ENCODE results near the gene CNTNAP4.

Gene CNTNAP4

GRCh38 chr16:76466871-76467270 lies 189.7 kb downstream of the CNTNAP4 start:
- no peaks in the 10 kb centered on the region for H3K27me3 Mint-ChIP-seq
- no peak for DNase-seq

DNA sequence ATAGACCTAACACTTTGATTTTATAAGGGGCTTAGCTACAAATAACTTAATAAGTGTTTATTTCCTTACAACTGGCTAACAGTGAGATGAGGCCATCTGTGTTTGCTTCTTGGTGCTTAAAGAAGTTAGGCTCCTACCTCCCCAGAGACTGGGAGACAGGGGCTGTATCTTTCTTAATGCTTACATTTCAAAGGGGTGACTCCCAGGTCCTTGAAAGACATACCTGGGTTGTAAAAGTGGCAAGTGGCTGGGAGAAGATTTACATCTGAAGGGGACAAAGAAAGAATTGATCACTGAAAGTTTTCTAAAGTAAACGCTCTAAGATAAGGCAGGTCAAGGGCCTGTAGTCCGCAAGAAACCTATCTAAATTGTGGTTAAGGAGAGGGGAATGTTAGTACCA lies 196.8 kb downstream of the CNTNAP4 start:
- Mint-ChIP-seq H3K36me3 (ENCODE audit: low read depth) (no peaks in the 10 kb centered on the region), H3K27me3 (no peaks in the 10 kb centered on the region), H3K9me3 (peaks cover 7% of the 10 kb centered on the region), H3K4me3 (no peak overlapping the region), H3K4me1 (ENCODE audit: low read depth) (no peaks in the 10 kb centered on the region), H3K27ac (no peak overlapping the region)
- no peak for DNase-seq

More at GRCh38 chr16:76466871-76467270, 189.7 kb downstream of the CNTNAP4 start:
- peaks cover 4% of the 10 kb centered on the region for H3K9me3 Mint-ChIP-seq
- H3K27ac Mint-ChIP-seq: no peak overlapping the region
- no peaks in the 10 kb centered on the region for H3K36me3 Mint-ChIP-seq (ENCODE audit: low read depth)
- no peak overlapping the region for H3K4me3 Mint-ChIP-seq
- no peaks in the 10 kb centered on the region for H3K4me1 Mint-ChIP-seq (ENCODE audit: low read depth)

- H3K9me3 Mint-ChIP-seq: peaks cover 6% of the 10 kb centered on the region
- no peak overlapping the region for H3K4me3 Mint-ChIP-seq
- DNase-seq: no peak
- H3K36me3 Mint-ChIP-seq (ENCODE audit: low read depth): no peaks in the 10 kb centered on the region
- H3K27ac Mint-ChIP-seq: no peak overlapping the region
- no peaks in the 10 kb centered on the region for H3K27me3 Mint-ChIP-seq
- no peaks in the 10 kb centered on the region for H3K4me1 Mint-ChIP-seq (ENCODE audit: low read depth)
Observed at GRCh38 chr16:76478105-76478504, 200.9 kb downstream of the CNTNAP4 start.

GRCh38 chr16:76483307-76483909 lies 206.2 kb downstream of the CNTNAP4 start:
- DNase-seq: no peak
- no peak overlapping the region for H3K4me3 Mint-ChIP-seq

DNA sequence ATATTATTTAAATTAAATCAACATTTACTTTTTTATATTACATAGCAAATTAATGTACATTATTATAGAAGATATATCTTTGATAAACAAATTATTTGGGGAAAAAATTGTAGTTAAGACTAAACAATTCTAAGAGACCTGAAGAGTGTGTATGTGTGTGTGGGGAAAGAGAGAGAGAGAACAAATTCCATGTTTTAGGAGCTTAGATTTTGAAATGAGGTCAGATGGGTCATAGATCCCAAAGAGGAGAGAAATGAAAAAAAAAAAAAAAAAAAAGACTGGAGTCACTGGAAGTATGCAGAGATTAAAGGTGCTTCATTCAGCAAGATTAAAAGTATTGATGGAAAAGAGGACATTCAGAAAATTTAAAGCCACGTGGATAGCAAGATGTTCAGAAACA lies 206.8 kb downstream of the CNTNAP4 start:
- peaks cover 6% of the 10 kb centered on the region for H3K9me3 Mint-ChIP-seq
- no peaks in the 10 kb centered on the region for H3K36me3 Mint-ChIP-seq (ENCODE audit: low read depth)
- no peak overlapping the region for H3K27ac Mint-ChIP-seq
- no peak for DNase-seq
- H3K4me1 Mint-ChIP-seq (ENCODE audit: low read depth): no peaks in the 10 kb centered on the region
- no peaks in the 10 kb centered on the region for H3K27me3 Mint-ChIP-seq
- no peak overlapping the region for H3K4me3 Mint-ChIP-seq

More at GRCh38 chr16:76483307-76483909, 206.2 kb downstream of the CNTNAP4 start:
- Mint-ChIP-seq H3K27ac (no peak overlapping the region), H3K4me1 (ENCODE audit: low read depth) (no peaks in the 10 kb centered on the region), H3K9me3 (peaks cover 6% of the 10 kb centered on the region), H3K36me3 (ENCODE audit: low read depth) (no peaks in the 10 kb centered on the region), H3K27me3 (no peaks in the 10 kb centered on the region)

DNA sequence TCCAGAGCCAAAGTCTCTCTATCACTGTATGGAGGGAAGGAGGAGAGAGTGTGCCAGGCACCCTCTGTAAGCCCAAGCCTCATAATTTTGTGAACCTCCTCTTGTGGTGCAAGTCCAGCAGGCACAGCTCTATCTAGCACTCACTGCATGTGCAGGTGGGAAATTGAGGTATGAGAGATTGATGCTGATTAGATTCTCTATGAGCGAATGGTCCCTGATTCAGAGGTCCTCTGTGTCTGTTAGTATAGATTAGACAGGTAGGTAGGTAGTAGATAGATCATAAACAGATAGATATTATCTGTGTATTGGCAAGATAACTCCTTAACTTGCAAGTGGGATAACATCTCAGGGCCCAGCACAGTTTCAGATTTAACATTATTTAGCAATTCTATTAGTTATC lies 209.5 kb downstream of the CNTNAP4 start:
- no peak for DNase-seq
- Mint-ChIP-seq H3K4me3 (no peak overlapping the region), H3K27me3 (no peaks in the 10 kb centered on the region), H3K4me1 (ENCODE audit: low read depth) (no peaks in the 10 kb centered on the region), H3K9me3 (peaks cover 8% of the 10 kb centered on the region), H3K27ac (no peak overlapping the region), H3K36me3 (ENCODE audit: low read depth) (no peaks in the 10 kb centered on the region)

DNA sequence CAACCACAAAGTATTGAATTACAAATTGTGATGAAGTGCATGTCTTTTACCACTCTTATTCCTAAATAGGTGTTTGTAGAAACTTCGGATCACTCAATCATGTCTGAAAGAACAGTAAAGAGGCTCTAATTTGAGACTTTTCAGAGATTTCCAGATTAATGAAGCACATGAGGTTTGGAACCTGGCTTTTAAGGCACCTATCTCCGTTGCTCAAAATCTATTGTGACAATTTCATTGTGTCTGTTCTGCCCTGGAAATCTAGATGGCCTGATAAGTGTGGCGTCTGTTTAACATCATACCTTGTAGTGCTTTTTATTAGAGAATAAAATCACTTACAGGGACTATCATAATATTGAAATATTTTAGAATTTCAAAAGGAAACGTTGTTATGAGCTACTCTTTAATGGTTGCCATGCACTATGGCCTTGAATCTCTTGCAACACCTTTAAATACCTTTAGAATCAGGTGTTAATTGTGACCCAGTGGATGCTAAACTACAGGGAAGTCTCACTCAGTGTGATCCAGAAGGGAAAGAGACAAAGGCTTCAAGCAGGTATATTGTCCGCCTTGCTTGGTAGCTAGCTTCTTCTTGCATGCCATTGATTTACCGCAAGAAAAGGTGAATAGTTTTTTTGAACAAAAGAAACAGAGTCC lies 210.3 kb downstream of the CNTNAP4 start:
- peaks cover 6% of the 10 kb centered on the region for H3K9me3 Mint-ChIP-seq
- DNase-seq: no peak
- H3K4me3 Mint-ChIP-seq: no peak overlapping the region
- no peaks in the 10 kb centered on the region for H3K36me3 Mint-ChIP-seq (ENCODE audit: low read depth)
- no peaks in the 10 kb centered on the region for H3K4me1 Mint-ChIP-seq (ENCODE audit: low read depth)
- no peaks in the 10 kb centered on the region for H3K27me3 Mint-ChIP-seq
- H3K27ac Mint-ChIP-seq: no peak overlapping the region

DNA sequence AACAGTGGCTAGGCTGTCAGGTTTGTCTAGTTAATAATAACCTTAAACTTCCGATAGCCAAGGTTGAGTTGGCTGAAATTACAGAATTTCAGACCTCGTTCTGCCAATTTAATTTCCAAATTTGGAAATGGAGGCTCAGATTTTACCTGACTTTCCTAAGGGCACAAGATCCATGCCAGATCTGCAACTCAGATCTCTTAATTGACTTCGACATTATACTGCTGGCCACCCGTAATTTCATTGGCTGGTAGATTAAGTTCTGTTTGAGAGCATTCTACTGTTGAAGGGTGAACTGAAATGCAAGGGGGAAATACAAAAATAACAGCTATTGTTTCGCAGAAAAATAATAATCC lies 210.8 kb downstream of the CNTNAP4 start:
- Mint-ChIP-seq H3K36me3 (ENCODE audit: low read depth) (no peaks in the 10 kb centered on the region), H3K27me3 (no peaks in the 10 kb centered on the region), H3K4me1 (ENCODE audit: low read depth) (no peaks in the 10 kb centered on the region), H3K9me3 (peaks cover 11% of the 10 kb centered on the region), H3K27ac (no peak overlapping the region), H3K4me3 (no peak overlapping the region)
- DNase-seq: no peak

GRCh38 chr16:76490036-76490639 lies 212.9 kb downstream of the CNTNAP4 start:
- Mint-ChIP-seq H3K36me3 (ENCODE audit: low read depth) (no peaks in the 10 kb centered on the region), H3K27ac (no peak overlapping the region), H3K9me3 (peaks cover 12% of the 10 kb centered on the region), H3K4me3 (no peak overlapping the region), H3K27me3 (no peaks in the 10 kb centered on the region), H3K4me1 (ENCODE audit: low read depth) (no peaks in the 10 kb centered on the region)
- no peak for DNase-seq

- Mint-ChIP-seq H3K36me3 (ENCODE audit: low read depth) (no peaks in the 10 kb centered on the region), H3K4me1 (ENCODE audit: low read depth) (no peaks in the 10 kb centered on the region)
Observed at GRCh38 chr16:76500006-76500405, 222.8 kb downstream of the CNTNAP4 start.

DNA sequence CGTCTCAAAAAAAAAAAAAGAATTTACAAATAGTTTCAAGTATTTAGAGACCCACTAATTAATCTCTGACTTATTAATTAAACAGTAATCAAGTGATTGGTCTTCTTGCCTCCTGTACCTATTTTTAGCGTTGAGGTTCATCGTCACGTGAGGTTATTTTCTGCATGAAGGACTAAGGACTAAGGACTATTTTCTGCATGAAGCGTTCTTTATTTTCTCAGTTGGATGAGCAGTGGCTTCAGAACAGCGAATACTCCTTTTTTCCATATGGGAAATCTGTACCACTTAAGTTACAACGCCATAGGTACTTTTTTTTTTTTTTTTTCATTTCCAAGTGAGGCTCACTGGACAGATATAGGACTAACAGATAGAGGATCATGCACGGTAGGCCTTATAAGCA lies 224.9 kb downstream of the CNTNAP4 start:
- no peak for DNase-seq
- Mint-ChIP-seq H3K4me3 (no peak overlapping the region), H3K36me3 (ENCODE audit: low read depth) (no peaks in the 10 kb centered on the region), H3K27ac (no peak overlapping the region), H3K4me1 (ENCODE audit: low read depth) (no peaks in the 10 kb centered on the region), H3K27me3 (no peaks in the 10 kb centered on the region), H3K9me3 (peaks cover 9% of the 10 kb centered on the region)

More at GRCh38 chr16:76500006-76500405, 222.8 kb downstream of the CNTNAP4 start:
- peaks cover 9% of the 10 kb centered on the region for H3K9me3 Mint-ChIP-seq
- no peak overlapping the region for H3K27ac Mint-ChIP-seq
- no peak overlapping the region for H3K4me3 Mint-ChIP-seq
- no peak for DNase-seq
- H3K27me3 Mint-ChIP-seq: no peaks in the 10 kb centered on the region

- Mint-ChIP-seq H3K36me3 (ENCODE audit: low read depth) (no peaks in the 10 kb centered on the region), H3K4me1 (ENCODE audit: low read depth) (no peaks in the 10 kb centered on the region), H3K4me3 (no peak overlapping the region), H3K27ac (no peak overlapping the region), H3K27me3 (no peaks in the 10 kb centered on the region), H3K9me3 (peaks cover 9% of the 10 kb centered on the region)
- DNase-seq: no peak
Observed at GRCh38 chr16:76502555-76502954, 225.4 kb downstream of the CNTNAP4 start.

DNA sequence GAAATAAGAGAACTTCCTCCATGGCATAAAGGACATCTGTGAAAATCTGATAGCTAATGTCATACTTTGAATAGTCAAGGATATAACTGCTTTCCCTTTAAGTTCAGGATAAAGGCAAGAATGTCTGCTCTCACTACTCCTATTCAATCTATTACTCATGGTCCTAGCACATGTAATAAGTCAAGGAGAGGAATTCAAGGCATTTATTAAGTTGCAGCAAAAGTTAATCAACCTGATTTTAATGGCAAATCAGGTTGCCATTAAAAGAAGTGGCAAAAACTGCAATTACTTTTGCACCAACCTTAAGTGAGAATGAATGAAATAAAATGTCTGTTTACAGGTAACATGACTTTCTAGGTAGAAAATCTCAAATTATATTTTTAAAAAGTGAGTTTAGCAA lies 225.9 kb downstream of the CNTNAP4 start:
- Mint-ChIP-seq H3K27ac (no peak overlapping the region), H3K4me1 (ENCODE audit: low read depth) (no peaks in the 10 kb centered on the region), H3K9me3 (peaks cover 9% of the 10 kb centered on the region), H3K27me3 (no peaks in the 10 kb centered on the region), H3K36me3 (ENCODE audit: low read depth) (no peaks in the 10 kb centered on the region), H3K4me3 (no peak overlapping the region)
- DNase-seq: no peak

- no peaks in the 10 kb centered on the region for H3K27me3 Mint-ChIP-seq
- H3K36me3 Mint-ChIP-seq (ENCODE audit: low read depth): no peaks in the 10 kb centered on the region
- no peaks in the 10 kb centered on the region for H3K4me1 Mint-ChIP-seq (ENCODE audit: low read depth)
- peaks cover 5% of the 10 kb centered on the region for H3K9me3 Mint-ChIP-seq
- no peak overlapping the region for H3K27ac Mint-ChIP-seq
- no peak overlapping the region for H3K4me3 Mint-ChIP-seq
- no peak for DNase-seq
Observed at GRCh38 chr16:76511203-76511602, 234.0 kb downstream of the CNTNAP4 start.

DNA sequence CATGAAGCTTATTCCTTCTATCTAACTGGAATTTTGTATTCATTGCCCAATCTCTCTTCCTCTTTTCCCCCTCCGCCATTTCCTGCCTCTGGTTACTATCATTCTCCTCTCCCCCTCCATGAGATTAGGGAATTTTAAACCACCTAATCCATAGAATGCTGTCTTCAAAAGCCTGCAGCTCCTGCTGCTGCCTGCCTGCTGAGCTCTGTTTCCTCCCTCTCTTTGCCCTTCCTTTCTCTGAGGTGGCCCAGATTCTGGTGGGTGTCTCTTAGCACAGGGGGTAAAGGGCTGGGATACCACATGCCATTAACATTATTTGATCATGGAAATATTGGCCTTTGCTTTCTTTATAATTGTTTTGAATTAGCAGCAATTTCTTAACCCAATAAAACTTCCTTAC lies 241.6 kb downstream of the CNTNAP4 start:
- no peaks in the 10 kb centered on the region for H3K27me3 Mint-ChIP-seq
- no peak overlapping the region for H3K4me3 Mint-ChIP-seq
- H3K27ac Mint-ChIP-seq: no peak overlapping the region
- H3K9me3 Mint-ChIP-seq: peaks cover 5% of the 10 kb centered on the region
- no peaks in the 10 kb centered on the region for H3K4me1 Mint-ChIP-seq (ENCODE audit: low read depth)
- no peaks in the 10 kb centered on the region for H3K36me3 Mint-ChIP-seq (ENCODE audit: low read depth)
- DNase-seq: no peak

Data from activated T-cell treated with anti-CD3 and anti-CD28 coated beads, Interleukin-2, amount 50 U/mL, for 24 hours (primary cell).